Panc1 (cell line): ENCODE results near the gene STK39.

Experiments
- CTCF ChIP-seq: fragments of 450-650 bp; IDR thresholded peaks from 2 replicates; pipeline ENCODE4 v1.5.1; 2017; ENCODE audit warnings: mild to moderate bottlenecking
- POLR2AphosphoS5 ChIP-seq: IDR thresholded peaks from 2 replicates; pipeline ENCODE4 v1.6.1; 2012; ENCODE audit warnings: mild to moderate bottlenecking, low read depth, low read length, moderate library complexity
- REST ChIP-seq, 2 experiments: IDR thresholded peaks; 2 replicates each; pipeline ENCODE4 v1.6.1; 2011 to 2012; ENCODE audit warnings: low read depth in 2 of 2, control low read depth in 1 of 2, low read length in 1 of 2, mild to moderate bottlenecking in 1 of 2, moderate library complexity in 1 of 2; ENCODE audit not compliant: insufficient read depth in 1 of 2
- SIN3A ChIP-seq: IDR thresholded peaks from 2 replicates; pipeline ENCODE4 v1.6.1; 2012; ENCODE audit warnings: low read depth, mild to moderate bottlenecking, low read length, moderate library complexity, borderline replicate concordance; ENCODE audit not compliant: insufficient read depth
- TCF7L2 ChIP-seq: IDR thresholded peaks from 2 replicates; pipeline ENCODE4 v1.6.1; 2011; ENCODE audit warnings: mild to moderate bottlenecking, low read depth, low read length, inconsistent platforms

DNA sequence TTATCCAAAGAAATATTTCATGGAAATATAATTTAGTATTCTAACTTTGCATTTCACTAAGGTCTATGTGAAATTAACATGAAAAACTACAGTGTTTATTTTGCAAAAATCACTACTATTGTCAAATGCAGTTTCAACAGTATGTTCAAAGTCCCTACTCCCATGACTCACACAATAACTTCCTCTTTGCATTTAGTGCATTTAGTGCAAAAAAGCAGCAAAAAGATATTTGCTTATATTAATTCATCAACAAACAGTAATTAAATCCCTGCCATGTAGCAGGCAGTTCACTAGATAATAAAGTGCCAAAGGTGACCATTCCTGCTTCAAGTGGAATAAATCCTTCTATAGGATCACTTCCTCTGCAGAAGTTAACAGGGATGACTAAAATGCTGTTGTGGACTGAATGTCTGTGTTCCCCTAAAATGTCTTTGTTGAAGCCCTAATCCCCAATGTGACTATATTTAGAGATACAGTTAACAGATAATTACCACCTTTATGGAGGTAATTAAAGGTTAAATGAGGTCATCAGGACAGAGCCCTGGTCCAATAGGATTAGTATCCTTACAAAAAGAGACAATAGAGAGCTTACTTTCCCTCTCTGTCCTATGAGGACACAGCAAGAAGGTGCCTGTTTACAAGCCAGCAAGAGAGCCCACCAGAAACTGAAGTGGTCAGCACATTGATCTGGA, 61.7 kb downstream of the STK39 start:
- TF ChIP-seq CTCF = no peak
- no peak for TF ChIP-seq POLR2AphosphoS5
- TF ChIP-seq REST (IDR thresholded peaks at IDR 0.05; ENCODE audit: insufficient read depth in 1 of 2, low read depth in 2 of 2, low read length in 1 of 2) = no peak
- TF ChIP-seq TCF7L2 = no peak
- TF ChIP-seq SIN3A = no peak
